Muscle of leg (tissue), 11 donors: ENCODE results near the gene FREM2. TPM values are rescaled to one million over a fixed set of nuclear protein-coding genes. Genes with fewer than 3 reads are reported as not detected.

Experiments used
- DNase-seq: peaks from one replicate; pipeline ENCODE4 v3.0.0; 2013
- H3K27ac ChIP-seq: one replicate; pipeline ENCODE4 v1.5.1; 2013; ENCODE audit warnings: mild to moderate bottlenecking, low read length, control low read depth
- H3K27me3 ChIP-seq: one replicate; pipeline ENCODE4 v1.6.1; 2013; ENCODE audit warnings: low read length; ENCODE audit not compliant: control insufficient read depth, insufficient read depth
- H3K36me3 ChIP-seq: one replicate; pipeline ENCODE4 v1.6.1; 2013; ENCODE audit warnings: low read length; ENCODE audit not compliant: control insufficient read depth, insufficient read depth
- H3K4me1 ChIP-seq: one replicate; pipeline ENCODE4 v1.6.1; 2013; ENCODE audit warnings: low read length; ENCODE audit not compliant: control insufficient read depth, insufficient read depth
- H3K4me3 ChIP-seq: one replicate; pipeline ENCODE4 v1.5.1; 2013; ENCODE audit warnings: low read length, control low read depth
- H3K9me3 ChIP-seq: replicated peaks from 2 replicates; pipeline ENCODE4 v1.6.1; 2013; ENCODE audit warnings: low read depth, low read length; ENCODE audit not compliant: control insufficient read depth
- WGBS: methylation state at CpG from one replicate; pipeline ENCODE4 v1.1.5; 2013; ENCODE audit warnings: missing lambda C conversion rate; ENCODE audit not compliant: insufficient coverage; 5-methylcytosine and 5-hydroxymethylcytosine counted together
- polyA plus RNA-seq, 8 donors: library from polyadenylated mRNA; unstranded; fragments of 120-200 nt; gene quantifications; one replicate each; pipeline versions ENCODE4 v1.2.1 to v1.2.3, GENCODE V29; 2013; ENCODE audit warnings: inconsistent platforms in 1 of 8, low replicate concordance in 1 of 8; ENCODE audit not compliant: insufficient read length in 8 of 8, insufficient read depth in 1 of 8
- total RNA-seq: library from RNA; stranded (reverse); fragments of 120-200 nt; gene quantifications from one replicate; pipeline ENCODE4 v1.2.4, GENCODE V29; 2013

Gene FREM2
- total and polyA plus RNA-seq, 9 donors, result 4.0 to 18.0 (median 8.5) TPM

DNA sequence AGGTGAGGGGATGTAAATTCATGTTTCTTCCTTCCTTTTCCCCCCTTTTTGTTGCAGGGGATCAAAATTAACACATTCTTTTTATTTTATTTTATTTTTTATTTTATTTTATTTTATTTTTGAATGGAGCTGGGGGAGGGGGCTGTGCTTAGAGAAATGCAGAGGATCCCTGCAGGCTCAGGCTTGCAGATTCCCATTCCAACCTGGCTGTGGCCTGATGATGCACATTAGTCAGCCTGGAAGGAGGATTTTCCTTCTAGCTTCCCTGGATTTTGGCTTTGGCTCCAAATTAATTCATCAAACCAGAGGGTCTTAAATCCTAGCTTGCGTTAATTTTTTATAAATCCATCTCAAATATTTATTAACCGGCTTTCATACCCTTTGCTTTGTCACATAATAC is 67.0 kb downstream of the FREM2 start:
- no peaks in the 10 kb centered on the region for H3K36me3 ChIP-seq
- no peak overlapping the region for H3K4me3 ChIP-seq
- no peaks in the 10 kb centered on the region for H3K27me3 ChIP-seq
- H3K9me3 ChIP-seq, result no peaks in the 10 kb centered on the region
- DNase-seq, result no peak
- no peak overlapping the region for H3K27ac ChIP-seq
- WGBS, result no CpG with 5 or more reads among the region's 2 CpGs
- H3K4me1 ChIP-seq, result peaks cover 2% of the 10 kb centered on the region

DNA sequence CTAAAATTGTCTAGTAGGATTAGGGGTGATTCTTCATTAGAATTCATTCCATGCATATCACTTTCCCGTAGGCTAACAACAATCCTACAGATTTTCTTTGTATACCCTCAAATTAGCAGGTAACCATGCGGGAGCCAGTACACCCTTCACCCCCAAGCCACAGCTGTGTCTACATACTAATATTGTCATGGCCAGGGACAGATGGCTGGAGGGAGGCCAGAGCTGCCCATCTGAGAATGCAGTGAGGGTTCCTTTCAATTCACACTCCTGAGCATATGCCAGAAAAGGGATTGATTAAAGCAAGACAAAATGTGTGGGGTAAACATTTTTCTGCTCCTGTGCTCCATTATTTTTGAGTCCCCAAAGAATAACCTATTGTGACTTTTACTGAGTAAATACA is 68.9 kb downstream of the FREM2 start:
- Histone ChIP-seq H3K4me1 (peaks cover 2% of the 10 kb centered on the region), H3K27ac (no peak overlapping the region), H3K4me3 (no peak overlapping the region), H3K36me3 (no peaks in the 10 kb centered on the region), H3K9me3 (no peaks in the 10 kb centered on the region), H3K27me3 (no peaks in the 10 kb centered on the region)
- WGBS, result no CpG with 5 or more reads among the region's 2 CpGs
- DNase-seq, result peak; percentile 39

DNA sequence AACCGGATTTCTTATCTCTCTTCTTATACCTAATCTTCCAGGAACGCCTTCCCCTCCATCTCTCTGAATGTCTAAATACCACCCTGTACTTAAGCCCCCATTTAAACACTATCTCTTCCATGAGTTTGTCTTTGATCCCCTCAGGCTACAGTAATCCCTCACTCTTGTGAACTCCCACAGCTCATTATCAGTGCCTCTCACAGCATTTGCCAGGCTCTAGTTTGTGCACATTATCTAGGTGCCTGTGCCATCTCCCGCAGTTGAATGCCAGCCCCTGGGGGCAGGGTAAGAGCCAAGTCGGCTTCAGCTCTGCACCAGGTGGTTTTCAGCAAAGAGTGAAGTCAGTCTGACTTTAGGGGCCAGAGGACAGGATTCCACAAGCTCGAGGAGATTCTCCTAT is 71.4 kb downstream of the FREM2 start:
- Histone ChIP-seq H3K27ac (no peak overlapping the region), H3K9me3 (no peaks in the 10 kb centered on the region), H3K4me1 (peaks cover 2% of the 10 kb centered on the region), H3K27me3 (no peaks in the 10 kb centered on the region), H3K4me3 (no peak overlapping the region), H3K36me3 (no peaks in the 10 kb centered on the region)
- DNase-seq, result peak; percentile 3
- 34% methylated on average over 4 of the region's 5 CpGs for WGBS

DNA sequence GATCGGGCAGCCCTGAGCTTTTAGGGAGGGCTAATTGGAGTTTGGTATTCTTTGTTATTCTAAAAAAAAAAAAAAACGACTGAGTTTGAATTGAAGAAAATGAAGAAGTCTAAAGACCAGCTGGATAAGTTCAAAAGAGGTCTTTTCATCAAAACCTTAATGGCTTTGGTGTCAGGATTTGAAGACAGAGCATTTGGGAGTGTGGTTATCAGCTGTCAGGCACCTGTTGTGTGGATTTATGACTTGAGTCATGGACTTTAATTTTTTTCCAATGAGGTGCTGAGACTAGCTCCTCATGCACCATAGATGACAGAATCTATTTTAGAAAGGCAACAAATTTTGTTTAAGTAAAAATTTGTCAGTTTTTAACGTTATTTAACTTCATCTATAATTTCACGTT is 72.5 kb downstream of the FREM2 start:
- peak; percentile 25 for DNase-seq
- Histone ChIP-seq H3K9me3 (no peaks in the 10 kb centered on the region), H3K4me3 (no peak overlapping the region), H3K27me3 (no peaks in the 10 kb centered on the region), H3K36me3 (no peaks in the 10 kb centered on the region), H3K4me1 (peaks cover 2% of the 10 kb centered on the region), H3K27ac (no peak overlapping the region)
- no CpG with 5 or more reads among the region's 4 CpGs for WGBS

DNA sequence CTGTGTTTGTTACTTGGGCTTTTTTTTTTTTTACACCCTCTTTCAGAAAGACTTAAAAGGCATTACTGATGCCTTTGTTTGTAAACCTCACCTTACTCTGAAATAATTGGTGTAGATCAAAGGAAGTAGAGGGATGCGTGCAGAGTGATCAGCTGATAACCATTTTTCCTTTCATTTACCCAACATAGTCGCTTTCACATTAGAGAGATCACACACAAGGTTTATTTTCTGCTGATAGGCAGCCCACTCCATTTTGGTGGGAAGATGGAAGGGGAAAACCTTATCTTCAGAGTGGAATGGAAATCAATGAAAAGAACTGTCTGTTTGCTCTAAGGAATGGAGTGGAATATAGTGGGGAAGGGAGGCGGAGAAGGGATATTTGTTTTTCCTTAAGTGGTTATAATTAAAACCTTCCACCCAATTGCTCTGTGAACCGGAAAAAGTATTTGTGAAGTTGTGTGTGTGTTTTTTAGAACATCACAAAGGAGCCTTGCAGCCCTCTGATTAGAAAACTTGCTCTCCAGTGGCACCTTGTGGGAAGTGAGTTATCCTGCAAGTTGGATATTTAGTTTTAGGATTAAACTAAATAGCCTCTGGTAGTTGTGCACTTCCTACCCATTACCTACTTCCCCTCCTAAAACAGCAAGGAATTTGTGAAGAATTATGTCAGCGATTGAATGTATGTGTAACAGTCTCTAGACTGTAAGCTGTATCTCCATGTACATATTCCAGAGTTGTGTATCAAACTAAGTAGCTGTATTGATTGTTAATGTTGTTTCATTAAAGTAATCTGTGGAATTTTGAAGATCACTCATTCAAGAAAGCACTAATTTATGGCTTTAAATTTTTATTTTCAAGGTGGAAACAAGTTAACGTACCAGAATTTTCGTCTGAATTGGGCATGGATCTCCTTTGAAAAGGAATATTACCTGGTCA is 76.8 kb downstream of the FREM2 start:
- Histone ChIP-seq H3K27ac (no peak overlapping the region), H3K27me3 (no peaks in the 10 kb centered on the region), H3K4me3 (no peak overlapping the region), H3K4me1 (peaks cover 1% of the 10 kb centered on the region), H3K36me3 (no peaks in the 10 kb centered on the region), H3K9me3 (no peaks in the 10 kb centered on the region)
- WGBS, result no CpG with 5 or more reads among the region's 7 CpGs
- DNase-seq, result peak; percentile 40

DNA sequence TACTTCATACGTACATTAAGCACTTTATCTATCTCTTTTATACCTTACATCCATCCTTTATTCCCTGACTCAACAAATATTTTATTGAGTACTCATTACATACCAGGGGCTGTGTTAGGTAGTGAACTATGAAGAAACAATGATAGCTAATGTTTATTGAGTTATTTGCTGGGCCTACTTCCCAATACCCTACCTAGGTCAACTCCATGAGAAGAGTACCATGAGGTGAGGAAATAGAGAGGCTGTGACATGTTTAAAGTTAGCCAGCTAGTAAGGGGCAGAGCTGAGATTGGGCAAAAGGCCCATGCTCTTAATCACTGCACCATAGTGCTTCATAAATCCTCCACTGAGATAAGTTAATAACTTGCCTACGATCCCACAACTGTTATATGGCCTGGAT is 79.9 kb downstream of the FREM2 start:
- H3K36me3 ChIP-seq, result no peaks in the 10 kb centered on the region
- no peak overlapping the region for H3K4me3 ChIP-seq
- WGBS, result no CpG with 5 or more reads among the region's 2 CpGs
- no peak overlapping the region for H3K27ac ChIP-seq
- H3K4me1 ChIP-seq, result no peaks in the 10 kb centered on the region
- H3K27me3 ChIP-seq, result no peaks in the 10 kb centered on the region
- no peaks in the 10 kb centered on the region for H3K9me3 ChIP-seq
- no peak for DNase-seq

DNA sequence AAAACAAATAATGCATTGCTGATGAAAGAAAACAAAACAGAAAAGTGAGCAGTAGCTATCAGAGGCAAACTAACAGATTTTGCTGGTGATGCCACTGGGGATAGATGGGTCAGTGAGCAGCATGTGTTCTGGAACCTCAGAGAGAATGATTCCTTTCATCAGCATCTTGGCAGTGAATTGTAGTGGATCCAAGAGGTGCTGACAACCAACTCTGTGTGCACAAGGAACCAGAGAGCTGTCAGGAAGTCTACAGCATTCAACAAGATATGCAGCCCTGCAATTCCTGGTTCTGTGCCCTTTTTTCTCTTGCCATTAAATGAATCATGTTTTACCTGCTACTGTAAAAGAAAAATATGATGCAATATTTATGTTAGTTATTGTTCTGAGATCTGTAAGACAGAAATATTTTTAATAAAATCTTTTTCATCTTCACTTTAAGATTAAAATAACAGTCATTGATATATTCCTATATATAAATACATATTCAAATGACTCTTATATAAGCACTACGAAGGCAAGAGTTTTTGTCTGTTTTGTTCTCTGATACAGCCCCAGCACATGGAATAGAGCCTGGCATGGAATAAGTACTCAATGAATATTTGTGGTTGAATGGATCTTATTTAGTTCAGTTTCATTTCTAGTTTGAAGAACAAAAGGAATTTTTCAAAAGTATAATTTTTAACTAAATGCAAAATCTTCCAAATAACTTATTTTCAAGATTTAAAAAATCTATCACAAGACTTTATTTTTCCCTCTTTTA is 80.8 kb downstream of the FREM2 start:
- no peaks in the 10 kb centered on the region for H3K36me3 ChIP-seq
- H3K9me3 ChIP-seq, result no peaks in the 10 kb centered on the region
- no peak for DNase-seq
- H3K4me1 ChIP-seq, result no peaks in the 10 kb centered on the region
- H3K27me3 ChIP-seq, result no peaks in the 10 kb centered on the region
- no CpG with 5 or more reads among the region's 1 CpG for WGBS
- no peak overlapping the region for H3K4me3 ChIP-seq
- H3K27ac ChIP-seq, result no peak overlapping the region

DNA sequence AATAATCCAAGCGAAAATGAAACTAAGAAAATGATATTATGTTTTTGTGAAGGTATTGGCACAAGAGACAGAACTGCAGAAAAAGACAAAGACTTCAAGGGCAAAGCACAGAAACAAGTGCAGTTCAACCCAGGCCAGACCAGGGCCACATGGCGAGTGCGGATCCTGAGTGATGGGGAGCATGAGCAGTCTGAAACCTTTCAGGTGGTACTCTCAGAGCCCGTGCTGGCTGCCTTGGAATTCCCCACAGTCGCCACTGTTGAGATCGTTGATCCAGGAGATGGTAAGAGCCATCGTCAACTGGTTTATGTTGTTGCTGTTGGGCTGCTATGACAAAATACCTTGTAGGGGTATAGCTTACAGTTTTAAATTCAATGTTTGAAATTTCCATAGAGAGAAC is 82.6 kb downstream of the FREM2 start:
- WGBS, result 86% methylated on average over 4 of the region's 7 CpGs

DNA sequence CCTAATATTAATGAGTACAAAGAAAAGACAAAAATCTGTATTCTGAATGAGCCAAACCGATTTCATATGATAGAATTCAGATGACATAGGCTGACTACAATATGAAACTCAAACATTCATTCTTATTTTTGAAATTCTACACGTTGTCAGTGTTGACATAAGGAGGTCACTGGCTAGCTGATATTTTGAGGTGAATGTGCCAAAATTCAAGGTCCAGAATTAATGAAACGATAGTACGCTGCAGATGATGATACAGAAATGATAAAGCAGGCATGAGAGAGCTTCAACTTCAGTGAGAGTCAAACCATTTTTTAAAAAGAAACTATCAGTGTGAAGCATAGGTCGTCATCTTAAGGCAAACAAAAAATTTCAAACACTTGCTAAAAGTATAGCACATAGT is 88.2 kb downstream of the FREM2 start:
- H3K9me3 ChIP-seq, result no peaks in the 10 kb centered on the region
- no peak overlapping the region for H3K4me3 ChIP-seq
- WGBS, result no CpG with 5 or more reads among the region's 5 CpGs
- no peak overlapping the region for H3K27ac ChIP-seq
- H3K27me3 ChIP-seq, result no peaks in the 10 kb centered on the region
- DNase-seq, result no peak
- no peaks in the 10 kb centered on the region for H3K36me3 ChIP-seq
- H3K4me1 ChIP-seq, result no peaks in the 10 kb centered on the region

More for the DNA sequence above, 82.6 kb downstream of the FREM2 start:
- Histone ChIP-seq H3K27ac (no peak overlapping the region), H3K9me3 (no peaks in the 10 kb centered on the region), H3K36me3 (no peaks in the 10 kb centered on the region), H3K4me3 (no peak overlapping the region), H3K27me3 (no peaks in the 10 kb centered on the region), H3K4me1 (no peaks in the 10 kb centered on the region)
- no peak for DNase-seq

DNA sequence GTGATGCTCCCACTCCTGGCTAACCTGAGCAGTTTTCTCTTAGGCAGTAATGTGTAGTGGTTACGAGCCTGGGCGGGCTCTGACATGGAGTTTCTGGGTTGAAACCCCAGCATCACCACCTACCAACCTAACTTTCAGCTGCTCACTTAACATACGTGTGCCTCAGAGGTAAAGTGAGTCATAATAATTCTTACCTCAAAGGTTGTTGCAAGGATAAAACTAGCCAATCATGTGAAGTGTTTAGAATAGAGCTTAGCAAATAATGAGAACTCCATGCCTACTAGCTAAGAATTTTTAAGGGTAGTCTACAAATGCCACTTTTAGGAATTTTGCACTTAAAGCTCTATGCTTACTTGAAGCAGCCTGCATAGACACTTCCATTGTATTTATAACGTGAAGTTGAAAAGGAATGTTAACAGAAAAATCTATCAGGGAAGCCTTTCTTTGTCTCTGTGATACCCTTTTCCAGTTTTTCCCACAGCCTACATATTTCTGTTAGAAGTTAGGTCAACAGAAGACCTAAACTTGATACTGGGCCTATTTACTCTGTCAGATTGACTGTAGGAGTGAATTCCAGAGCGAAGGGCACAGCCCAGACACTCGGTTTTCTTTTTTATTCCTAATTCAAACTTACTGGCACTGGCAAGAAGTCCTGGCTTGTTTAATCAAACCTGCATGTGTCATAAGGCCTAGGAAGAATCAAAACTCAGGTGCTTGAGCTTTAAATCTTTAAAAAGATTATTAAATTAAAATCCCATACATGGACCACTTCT is 90.7 kb downstream of the FREM2 start:
- Histone ChIP-seq H3K4me1 (no peaks in the 10 kb centered on the region), H3K27me3 (no peaks in the 10 kb centered on the region), H3K4me3 (no peak overlapping the region), H3K9me3 (no peaks in the 10 kb centered on the region), H3K36me3 (no peaks in the 10 kb centered on the region), H3K27ac (no peak overlapping the region)
- WGBS, result no CpG with 5 or more reads among the region's 6 CpGs
- no peak for DNase-seq
